Gastrocnemius medialis (tissue), 4 donors: ENCODE results near the gene CTIF.

Source experiments
- POLR2A ChIP-seq, 2 donors: fragments of 450-650 bp; IDR thresholded peaks; one replicate each; pipeline ENCODE4 v1.6.1; 2017; ENCODE audit warnings: antibody characterized with exemption in 2 of 2, mild to moderate bottlenecking in 2 of 2, moderate library complexity in 2 of 2
- TF ChIP-seq, protein P1 (sequence below), 5 experiments: fragments of 450-650 bp in 3 of 5; fragments of 200-600 bp in 2 of 5; sonication (generic) in 2 of 5; IDR thresholded peaks in 4 of 5; conservative IDR thresholded peaks in 1 of 5; 1 replicate in 4 of 5; 2 replicates in 1 of 5; pipeline ENCODE4 v1.5.1; 2016 to 2019; ENCODE audit warnings: antibody characterized with exemption in 5 of 5, mild to moderate bottlenecking in 3 of 5, moderate library complexity in 3 of 5

DNA sequence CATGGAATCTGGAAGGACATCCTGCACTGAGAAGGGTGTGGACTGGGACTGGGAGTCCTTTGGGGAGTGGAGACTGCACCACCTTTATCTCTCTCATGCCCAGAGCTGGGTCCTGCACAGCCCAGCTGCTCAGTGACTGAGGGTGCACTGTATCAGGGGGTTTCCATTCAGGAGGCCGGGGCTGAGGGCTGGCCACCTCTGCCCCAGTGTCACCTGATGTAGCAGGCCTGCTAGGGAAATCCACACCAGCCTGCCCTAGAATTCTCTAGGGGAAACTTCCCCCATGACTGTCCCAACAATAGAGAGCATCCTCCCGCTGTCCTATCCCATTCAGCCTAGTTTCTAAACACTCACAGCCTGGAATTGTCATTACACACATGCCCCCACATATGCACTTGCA lies 116.7 kb downstream of the CTIF start:
- TF ChIP-seq, protein P1, sequence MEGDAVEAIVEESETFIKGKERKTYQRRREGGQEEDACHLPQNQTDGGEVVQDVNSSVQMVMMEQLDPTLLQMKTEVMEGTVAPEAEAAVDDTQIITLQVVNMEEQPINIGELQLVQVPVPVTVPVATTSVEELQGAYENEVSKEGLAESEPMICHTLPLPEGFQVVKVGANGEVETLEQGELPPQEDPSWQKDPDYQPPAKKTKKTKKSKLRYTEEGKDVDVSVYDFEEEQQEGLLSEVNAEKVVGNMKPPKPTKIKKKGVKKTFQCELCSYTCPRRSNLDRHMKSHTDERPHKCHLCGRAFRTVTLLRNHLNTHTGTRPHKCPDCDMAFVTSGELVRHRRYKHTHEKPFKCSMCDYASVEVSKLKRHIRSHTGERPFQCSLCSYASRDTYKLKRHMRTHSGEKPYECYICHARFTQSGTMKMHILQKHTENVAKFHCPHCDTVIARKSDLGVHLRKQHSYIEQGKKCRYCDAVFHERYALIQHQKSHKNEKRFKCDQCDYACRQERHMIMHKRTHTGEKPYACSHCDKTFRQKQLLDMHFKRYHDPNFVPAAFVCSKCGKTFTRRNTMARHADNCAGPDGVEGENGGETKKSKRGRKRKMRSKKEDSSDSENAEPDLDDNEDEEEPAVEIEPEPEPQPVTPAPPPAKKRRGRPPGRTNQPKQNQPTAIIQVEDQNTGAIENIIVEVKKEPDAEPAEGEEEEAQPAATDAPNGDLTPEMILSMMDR (IDR thresholded peaks at IDR 0.05 in 4 of 5, conservative IDR thresholded peaks at IDR 0.05 in 1 of 5) = no peak
- no peak for TF ChIP-seq POLR2A (IDR thresholded peaks at IDR 0.05)
